ENCODE results near the gene DHODH.

DNA sequence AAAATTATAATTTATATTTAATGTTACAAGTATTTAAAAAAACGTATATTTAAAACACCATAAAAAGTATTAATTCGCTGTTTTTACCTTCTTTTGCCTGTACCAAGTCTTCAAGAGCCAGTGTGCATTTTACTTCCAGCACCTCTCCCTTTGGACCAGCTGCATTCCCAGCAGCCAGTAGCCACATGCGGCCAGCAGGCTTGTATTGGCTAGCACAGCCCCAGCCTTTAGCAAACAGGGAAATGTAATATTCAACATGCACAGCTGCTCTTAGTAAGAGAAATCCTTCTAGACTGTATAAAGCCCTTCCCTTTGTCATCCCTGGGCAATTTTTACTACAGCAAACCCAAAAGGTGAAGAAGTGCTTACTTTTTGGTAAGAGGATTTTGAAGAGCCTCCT, 6.6 kb downstream of the DHODH start:
- TF ChIP-seq CTCF (IDR thresholded peaks at IDR 0.05 in 8 of 11, conservative IDR thresholded peaks at IDR 0.05 in 3 of 11) = no peak
- no peak for TF ChIP-seq POLR2AphosphoS5 (IDR thresholded peaks at IDR 0.05)
